Fibroblast of lung (primary cell): ENCODE results near the gene KRTAP19-8.

Experiments used
- CTCF ChIP-seq, 2 donors: IDR thresholded peaks in 1 of 2; conservative IDR thresholded peaks in 1 of 2; 1 replicate in 1 of 2; 2 replicates in 1 of 2; pipeline ENCODE4 v1.5.1; 2011 to 2012; ENCODE audit warnings: low read length in 2 of 2, control low read depth in 1 of 2, inconsistent platforms in 1 of 2, low read depth in 1 of 2, mild to moderate bottlenecking in 1 of 2
- EZH2 ChIP-seq: IDR thresholded peaks from 2 replicates; pipeline ENCODE4 v1.5.1; 2012; ENCODE audit warnings: low read length, control low read depth, mild to moderate bottlenecking; ENCODE audit errors: missing control alignments

- TF ChIP-seq CTCF (conservative IDR thresholded peaks at IDR 0.05 in 1 of 2, IDR thresholded peaks at IDR 0.05 in 1 of 2; ENCODE audit: low read depth in 1 of 2, low read length in 2 of 2) (no peak), EZH2 (no peak)
These were observed 5.2 kb upstream of the KRTAP19-8 start for GRCh38 chr21:31043471-31043870.
